Measurements from ENCODE around the gene FANCC. TPM values are rescaled to one million over a fixed set of nuclear protein-coding genes. Genes with fewer than 3 reads are reported as not detected.

Gene FANCC
- total RNA-seq, 2 donors from 2014 or later: 7.5 to 12.5 TPM

DNA sequence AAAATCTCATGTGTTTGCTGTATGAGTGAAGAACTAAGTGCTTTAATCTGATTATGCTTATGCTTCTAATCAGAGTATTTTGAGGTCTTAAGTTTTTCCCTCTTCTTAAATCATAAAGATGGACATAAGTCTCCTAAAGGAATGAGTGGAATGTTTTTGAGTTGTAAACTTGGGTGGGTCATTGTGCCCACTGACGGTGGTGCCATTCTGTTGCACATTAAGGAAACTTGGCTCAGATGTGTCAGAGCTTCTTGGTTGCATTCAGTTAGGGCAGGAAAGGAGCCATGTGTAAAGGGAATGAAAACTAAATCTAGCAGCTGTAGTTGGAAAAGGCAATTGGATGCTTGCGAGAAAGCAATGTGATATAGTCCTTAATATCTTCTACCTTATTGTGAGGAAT lies 256.6 kb downstream of the FANCC start:
- no peaks in the 10 kb centered on the region for H3K27me3 ChIP-seq
- peaks cover 0 to 1% of the 10 kb centered on the region in 2 donors for H3K36me3 ChIP-seq (replicated peaks in 1 of 2; ENCODE audit: insufficient read depth in 1 of 2, low read depth in 2 of 2)
- no peak for DNase-seq
- H3K9me3 ChIP-seq: no peaks in the 10 kb centered on the region
- intact Hi-C loops (cut with DNase I): no loop called here
- TF ChIP-seq, protein P1, sequence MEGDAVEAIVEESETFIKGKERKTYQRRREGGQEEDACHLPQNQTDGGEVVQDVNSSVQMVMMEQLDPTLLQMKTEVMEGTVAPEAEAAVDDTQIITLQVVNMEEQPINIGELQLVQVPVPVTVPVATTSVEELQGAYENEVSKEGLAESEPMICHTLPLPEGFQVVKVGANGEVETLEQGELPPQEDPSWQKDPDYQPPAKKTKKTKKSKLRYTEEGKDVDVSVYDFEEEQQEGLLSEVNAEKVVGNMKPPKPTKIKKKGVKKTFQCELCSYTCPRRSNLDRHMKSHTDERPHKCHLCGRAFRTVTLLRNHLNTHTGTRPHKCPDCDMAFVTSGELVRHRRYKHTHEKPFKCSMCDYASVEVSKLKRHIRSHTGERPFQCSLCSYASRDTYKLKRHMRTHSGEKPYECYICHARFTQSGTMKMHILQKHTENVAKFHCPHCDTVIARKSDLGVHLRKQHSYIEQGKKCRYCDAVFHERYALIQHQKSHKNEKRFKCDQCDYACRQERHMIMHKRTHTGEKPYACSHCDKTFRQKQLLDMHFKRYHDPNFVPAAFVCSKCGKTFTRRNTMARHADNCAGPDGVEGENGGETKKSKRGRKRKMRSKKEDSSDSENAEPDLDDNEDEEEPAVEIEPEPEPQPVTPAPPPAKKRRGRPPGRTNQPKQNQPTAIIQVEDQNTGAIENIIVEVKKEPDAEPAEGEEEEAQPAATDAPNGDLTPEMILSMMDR (IDR thresholded peaks at IDR 0.05): no peak
- TF ChIP-seq POLR2A (IDR thresholded peaks at IDR 0.05): no peak
- no peak overlapping the region for H3K4me3 ChIP-seq
- peak overlapping the region in 3 of 4 donors; percentile 14 to 82 (median 35) for H3K27ac ChIP-seq
- no peak for ATAC-seq
- WGBS, 2 donors: 50 to 59% methylated on average over 2 of the region's 2 CpGs
- H3K4me1 ChIP-seq: peaks cover 99% of the 10 kb centered on the region

- peaks cover 99% of the 10 kb centered on the region for H3K4me1 ChIP-seq
- H3K27me3 ChIP-seq: no peaks in the 10 kb centered on the region
- intact Hi-C loops (cut with DNase I): no loop called here
- ATAC-seq (no peak), DNase-seq (no peak)
- H3K27ac ChIP-seq: peak overlapping the region; percentile 11 to 82 (median 24)
- H3K36me3 ChIP-seq (replicated peaks in 1 of 2; ENCODE audit: insufficient read depth in 1 of 2, low read depth in 2 of 2): peaks cover 0 to 1% of the 10 kb centered on the region in 2 donors
- WGBS, 2 donors: 26 to 44% methylated on average over 5 of the region's 5 CpGs
- TF ChIP-seq, protein P1 (IDR thresholded peaks at IDR 0.05): no peak
- TF ChIP-seq POLR2A (IDR thresholded peaks at IDR 0.05): no peak
- H3K4me3 ChIP-seq: no peak overlapping the region
- H3K9me3 ChIP-seq: no peaks in the 10 kb centered on the region
These were observed 257.3 kb downstream of the FANCC start for GRCh38 chr9:95060234-95060633.

GRCh38 chr9:95058795-95059386 lies 258.6 kb downstream of the FANCC start:
- Histone ChIP-seq H3K27ac (peak overlapping the region; percentile 35 to 82 (median 68)), H3K4me1 (peaks cover 98% of the 10 kb centered on the region), H3K36me3 (replicated peaks in 1 of 2; ENCODE audit: insufficient read depth in 1 of 2, low read depth in 2 of 2) (peaks cover 0 to 1% of the 10 kb centered on the region in 2 donors), H3K4me3 (no peak overlapping the region), H3K9me3 (no peaks in the 10 kb centered on the region), H3K27me3 (no peaks in the 10 kb centered on the region)
- DNase-seq (no peak), ATAC-seq (no peak)
- 54 to 55% methylated on average over 7 of the region's 7 CpGs for WGBS, 2 donors
- intact Hi-C loops (cut with DNase I): no loop called here
- TF ChIP-seq, protein P1 (IDR thresholded peaks at IDR 0.05): no peak
- no peak for TF ChIP-seq POLR2A (IDR thresholded peaks at IDR 0.05)

DNA sequence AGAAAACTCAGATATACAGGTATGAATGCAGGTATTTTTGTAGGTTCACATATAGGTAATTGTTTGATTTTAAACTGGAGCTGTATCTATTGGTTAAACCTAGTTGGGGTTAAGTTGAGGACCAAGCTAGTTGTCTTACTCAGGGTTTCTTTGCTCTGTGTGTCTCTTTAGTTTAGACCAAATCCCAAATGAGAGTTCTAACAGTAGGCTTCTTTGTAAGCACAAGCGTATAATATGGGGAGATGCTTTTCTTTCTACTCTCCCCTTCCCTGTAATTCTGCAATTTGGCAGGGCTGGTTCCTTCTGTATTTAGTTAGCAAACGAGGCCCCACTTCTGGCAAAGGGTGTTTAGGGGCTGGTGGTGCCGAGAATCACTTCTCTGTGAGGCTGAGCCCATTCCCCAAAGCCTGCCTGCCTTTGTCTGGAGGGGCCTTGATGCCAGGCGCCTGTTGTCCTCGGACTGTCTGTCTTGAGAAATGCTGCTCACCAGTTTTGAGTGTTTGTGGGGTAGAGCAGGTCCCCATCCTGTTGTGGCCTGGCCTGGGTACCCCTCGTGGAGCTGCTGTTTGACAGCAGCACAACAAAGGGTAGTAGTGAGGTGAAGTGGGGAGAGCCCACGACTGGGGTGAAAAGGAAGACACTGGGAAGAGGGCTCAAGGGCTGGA lies 259.3 kb downstream of the FANCC start:
- H3K27ac ChIP-seq: peak overlapping the region; percentile 35 to 82 (median 68)

More for the DNA sequence above, 259.3 kb downstream of the FANCC start:
- Histone ChIP-seq H3K4me1 (peaks cover 98% of the 10 kb centered on the region), H3K27me3 (no peaks in the 10 kb centered on the region), H3K9me3 (no peaks in the 10 kb centered on the region), H3K4me3 (no peak overlapping the region), H3K36me3 (replicated peaks in 1 of 2; ENCODE audit: insufficient read depth in 1 of 2, low read depth in 2 of 2) (peaks cover 0 to 1% of the 10 kb centered on the region in 2 donors)
- DNase-seq: no peak
- no peak for TF ChIP-seq POLR2A (IDR thresholded peaks at IDR 0.05)
- TF ChIP-seq, protein P1 (IDR thresholded peaks at IDR 0.05): no peak
- intact Hi-C loops (cut with DNase I): no loop called here
- ATAC-seq: no peak
- WGBS, 2 donors: 31 to 51% methylated on average over 6 of the region's 7 CpGs

All from body of pancreas (tissue), 4 donors.